Psoas muscle (tissue), 8 donors: ENCODE results near the gene ARHGAP45. TPM values are rescaled to one million over a fixed set of nuclear protein-coding genes. Genes with fewer than 3 reads are reported as not detected.

Experiments used
- ATAC-seq, 4 donors: fragments of 200-7000 bp; cut with Tn5 transposase; one replicate each; pipeline ENCODE4 v1.9.1; 2020; ENCODE audit warnings: moderate library complexity in 3 of 4, mild to moderate bottlenecking in 2 of 4
- DNase-seq, 2 donors: peaks; one replicate each; pipeline ENCODE4 v3.0.0-alpha.2; 2020
- H3K27ac ChIP-seq: fragments of 200-600 bp; one replicate; pipeline ENCODE4 v1.8.0; 2022
- H3K27me3 ChIP-seq, 3 donors: fragments of 200-600 bp in 1 of 3; one replicate each; pipeline versions ENCODE4 v1.6.1 to v1.8.0; 2013 to 2022; ENCODE audit warnings: low read length in 2 of 3, mild to moderate bottlenecking in 2 of 3, moderate library complexity in 1 of 3; ENCODE audit not compliant: insufficient read depth in 3 of 3
- H3K36me3 ChIP-seq, 2 donors: fragments of 200-600 bp in 1 of 2; one replicate each; pipeline versions ENCODE4 v1.6.1 to v1.8.0; 2013 to 2022; ENCODE audit warnings: low read depth in 1 of 2, mild to moderate bottlenecking in 1 of 2, moderate library complexity in 1 of 2; ENCODE audit not compliant: insufficient read depth in 1 of 2
- H3K4me1 ChIP-seq: fragments of 200-600 bp; one replicate; pipeline ENCODE4 v1.8.0; 2022
- H3K4me3 ChIP-seq: fragments of 200-600 bp; one replicate; pipeline ENCODE4 v1.8.0; 2022; ENCODE audit warnings: mild to moderate bottlenecking
- H3K9me3 ChIP-seq: fragments of 200-600 bp; one replicate; pipeline ENCODE4 v1.8.0; 2022
- WGBS, 3 donors: extraction: QIAGEN DNeasy Blood & Tissue Kit; methylation state at CpG; one replicate each; pipeline versions ENCODE4 v1.1.6 to v1.1.7; 2013; 5-methylcytosine and 5-hydroxymethylcytosine counted together
- intact Hi-C, 2 donors: fragments of 100-400 bp; cut with DNase I; formaldehyde crosslinking; loops; one replicate each; pipeline versions ENCODE4 v1.11.0 to v1.14.2; 2022
- polyA plus RNA-seq, 3 donors: library from polyadenylated mRNA; stranded (reverse); fragments of 200-250 nt; gene quantifications; one replicate each; pipeline ENCODE4 v1.2.3, GENCODE V29; 2013
- total RNA-seq, 4 donors: library from RNA; stranded (reverse); fragmentation: NEBNext Ultra II Directional in 2 of 4; extraction: Animal tissue kit (Norgen Biotek cat#: 25700) in 2 of 4; gene quantifications; one replicate each; pipeline versions ENCODE4 v1.2.1 to v1.2.4, GENCODE V29; 2021 to 2023
- TF ChIP-seq, protein P1 (sequence below): fragments of 200-600 bp; IDR thresholded peaks from one replicate; pipeline ENCODE4 v1.8.0; 2022; ENCODE audit warnings: antibody characterized with exemption
- donor health status: healthy with polysubstance abuse.
- donor health status: DM: no; HTN: no; CAD: no; lungs with moderate emphysema.
- donor health status: Bipolar disorder and iron deficiency.
- donor health status: healthy.
- donor health status: DM: yes; HTN: yes; CAD: no.
- donor health status: DM: no; HTN: no; CAD: no.
- donor health status: DM: no; HTN: no; CAD: no.
- donor health status: DM: yes; HTN: yes; CAD: no.

Gene ARHGAP45
- total and polyA plus RNA-seq, 7 donors: 1.2 to 4.0 (median 2.0) TPM

DNA sequence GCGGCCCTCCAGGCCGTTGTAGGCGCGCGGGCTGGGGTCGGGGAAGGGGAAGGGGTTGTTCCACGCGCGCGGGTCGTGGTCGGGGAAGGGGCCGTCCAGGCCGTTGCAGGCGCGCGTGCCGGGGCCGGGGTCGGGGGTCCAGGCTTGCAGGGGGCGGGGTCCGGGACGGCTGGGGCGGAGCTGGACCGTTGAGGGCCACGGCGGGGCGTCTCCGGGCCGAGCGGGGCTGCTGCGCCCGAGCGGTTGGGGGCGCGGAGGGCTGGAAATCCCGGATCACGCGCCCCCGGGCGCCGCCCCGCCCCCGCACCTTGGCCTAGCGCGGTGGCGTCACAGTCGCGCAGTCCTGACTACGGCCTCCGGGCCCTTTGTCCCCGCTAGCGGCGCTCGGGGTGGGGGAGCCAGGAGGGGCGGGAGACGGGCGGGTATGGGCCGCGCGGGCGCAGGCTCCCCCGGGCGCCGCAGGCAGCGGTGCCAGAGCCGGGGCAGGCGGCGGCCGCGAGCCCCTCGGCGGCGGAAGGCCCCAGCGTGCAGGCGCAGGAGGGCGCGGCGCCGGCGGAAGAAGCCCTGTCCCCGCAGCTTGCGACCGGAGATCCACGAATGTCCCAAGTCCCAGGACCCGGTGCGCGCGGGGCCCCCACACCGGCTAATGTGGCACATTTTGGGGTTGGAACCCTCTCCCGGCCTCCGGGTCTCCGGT, 37.5 kb downstream of the ARHGAP45 start:
- peak overlapping the region; percentile 88 for H3K4me3 ChIP-seq

DNA sequence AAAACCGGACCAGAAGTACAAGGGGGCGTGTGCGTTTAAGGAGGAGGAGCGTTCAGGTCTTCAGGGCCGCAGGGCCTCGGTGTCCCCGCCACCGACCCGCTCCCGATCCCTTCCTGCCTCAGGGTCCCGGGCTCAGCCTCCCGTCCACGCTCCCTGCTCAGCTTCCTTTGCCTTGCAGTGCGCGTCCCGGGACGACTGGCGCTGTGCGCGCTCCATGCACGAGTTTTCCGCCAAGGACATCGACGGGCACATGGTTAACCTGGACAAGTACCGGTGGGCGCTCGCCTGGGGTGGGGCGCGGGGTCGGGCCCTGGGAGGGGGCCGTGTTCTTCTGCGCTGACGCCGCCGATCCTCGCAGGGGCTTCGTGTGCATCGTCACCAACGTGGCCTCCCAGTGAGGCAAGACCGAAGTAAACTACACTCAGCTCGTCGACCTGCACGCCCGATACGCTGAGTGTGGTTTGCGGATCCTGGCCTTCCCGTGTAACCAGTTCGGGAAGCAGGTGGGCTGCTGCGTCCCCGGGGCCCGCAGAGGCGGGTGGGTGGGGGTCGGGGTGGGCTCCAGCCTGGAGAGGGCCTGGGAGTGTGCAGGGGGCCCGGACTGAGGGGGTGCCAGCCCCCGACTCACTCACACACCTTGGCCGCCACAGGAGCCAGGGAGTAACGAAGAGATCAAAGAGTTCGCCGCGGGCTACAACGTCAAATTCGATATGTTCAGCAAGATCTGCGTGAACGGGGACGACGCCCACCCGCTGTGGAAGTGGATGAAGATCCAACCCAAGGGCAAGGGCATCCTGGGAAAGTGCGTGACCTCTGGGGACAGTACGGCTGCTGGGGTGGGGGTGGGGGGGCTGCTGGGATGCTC, 38.3 kb downstream of the ARHGAP45 start:
- Histone ChIP-seq H3K9me3 (no peaks in the 10 kb centered on the region), H3K27ac (peak overlapping the region; percentile 97), H3K36me3 (peaks cover 12 to 41% of the 10 kb centered on the region in 2 donors), H3K4me3 (peak overlapping the region; percentile 88), H3K27me3 (no peaks in the 10 kb centered on the region), H3K4me1 (peaks cover 28% of the 10 kb centered on the region)
- ATAC-seq (no peak), DNase-seq (no peak)
- WGBS, 3 donors: 24 to 33% (median 27%) methylated on average over 54 to 69 of the region's 69 CpGs
- TF ChIP-seq, protein P1, sequence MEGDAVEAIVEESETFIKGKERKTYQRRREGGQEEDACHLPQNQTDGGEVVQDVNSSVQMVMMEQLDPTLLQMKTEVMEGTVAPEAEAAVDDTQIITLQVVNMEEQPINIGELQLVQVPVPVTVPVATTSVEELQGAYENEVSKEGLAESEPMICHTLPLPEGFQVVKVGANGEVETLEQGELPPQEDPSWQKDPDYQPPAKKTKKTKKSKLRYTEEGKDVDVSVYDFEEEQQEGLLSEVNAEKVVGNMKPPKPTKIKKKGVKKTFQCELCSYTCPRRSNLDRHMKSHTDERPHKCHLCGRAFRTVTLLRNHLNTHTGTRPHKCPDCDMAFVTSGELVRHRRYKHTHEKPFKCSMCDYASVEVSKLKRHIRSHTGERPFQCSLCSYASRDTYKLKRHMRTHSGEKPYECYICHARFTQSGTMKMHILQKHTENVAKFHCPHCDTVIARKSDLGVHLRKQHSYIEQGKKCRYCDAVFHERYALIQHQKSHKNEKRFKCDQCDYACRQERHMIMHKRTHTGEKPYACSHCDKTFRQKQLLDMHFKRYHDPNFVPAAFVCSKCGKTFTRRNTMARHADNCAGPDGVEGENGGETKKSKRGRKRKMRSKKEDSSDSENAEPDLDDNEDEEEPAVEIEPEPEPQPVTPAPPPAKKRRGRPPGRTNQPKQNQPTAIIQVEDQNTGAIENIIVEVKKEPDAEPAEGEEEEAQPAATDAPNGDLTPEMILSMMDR: no peak
- intact Hi-C loops: no loop called here

More for the DNA sequence above, 37.5 kb downstream of the ARHGAP45 start:
- intact Hi-C loops: no loop called here
- 0 to 1% (median 0%) methylated on average over 34 to 93 of the region's 93 CpGs for WGBS, 3 donors
- H3K27ac ChIP-seq: peak overlapping the region; percentile 97
- TF ChIP-seq, protein P1: no peak
- DNase-seq: peak; percentile 83 to 91
- no peaks in the 10 kb centered on the region for H3K9me3 ChIP-seq
- peaks cover 12 to 34% of the 10 kb centered on the region in 2 donors for H3K36me3 ChIP-seq
- ATAC-seq: peak; percentile 34 to 55 (median 47)
- H3K27me3 ChIP-seq: no peaks in the 10 kb centered on the region
- H3K4me1 ChIP-seq: peaks cover 28% of the 10 kb centered on the region

- H3K4me3 ChIP-seq: peak overlapping the region; percentile 88
- peaks cover 12 to 47% of the 10 kb centered on the region in 2 donors for H3K36me3 ChIP-seq
- no peaks in the 10 kb centered on the region for H3K27me3 ChIP-seq
- H3K9me3 ChIP-seq: no peaks in the 10 kb centered on the region
- WGBS, 3 donors: 90 to 93% (median 92%) methylated on average over 30 to 32 of the region's 32 CpGs
- ATAC-seq: no peak
- peaks cover 28% of the 10 kb centered on the region for H3K4me1 ChIP-seq
- DNase-seq: no peak
- intact Hi-C loops: no loop called here
- H3K27ac ChIP-seq: no peak overlapping the region
- TF ChIP-seq, protein P1: no peak
Measured at GRCh38 chr19:1105873-1106840, 39.2 kb downstream of the ARHGAP45 start.

DNA sequence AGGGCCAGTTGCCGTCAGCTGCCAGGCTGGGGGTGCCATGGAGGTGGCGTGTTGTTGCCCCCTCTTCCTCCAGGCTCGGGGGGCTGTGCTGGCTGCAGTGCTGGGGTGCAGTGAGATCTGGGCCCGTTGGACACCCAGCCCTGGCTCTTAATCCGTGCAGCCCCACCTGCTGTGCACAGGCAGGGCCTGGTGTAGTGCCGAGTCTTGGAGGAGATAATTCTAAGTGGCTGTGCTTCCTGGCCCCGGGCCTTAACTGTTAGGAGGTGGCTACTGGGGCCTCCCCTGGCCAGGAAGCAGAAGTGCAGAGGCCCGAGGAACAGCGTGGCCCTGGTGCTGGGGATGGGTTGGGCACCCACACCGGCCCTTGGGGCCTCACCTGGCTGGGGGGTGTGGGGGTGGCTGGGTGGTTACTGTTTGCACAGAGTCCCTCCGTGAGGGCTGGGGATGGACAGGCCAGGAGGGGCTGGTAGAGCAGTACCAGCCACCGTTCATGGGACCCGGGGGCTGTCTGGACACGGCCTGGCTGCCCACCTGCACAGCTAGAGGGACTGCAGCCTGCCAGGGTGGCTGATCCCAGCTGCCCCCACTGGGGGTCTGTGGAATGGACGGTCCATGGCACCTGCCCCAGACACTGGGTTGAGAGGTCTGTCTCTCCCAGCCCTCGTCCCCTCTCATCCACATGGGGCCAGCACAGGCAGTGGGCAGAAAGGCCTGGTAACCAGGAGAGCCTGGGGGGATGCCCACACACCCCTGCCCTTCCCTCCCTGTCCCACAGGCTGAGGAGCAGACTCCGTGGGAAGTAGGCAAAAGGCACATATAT, 40.1 kb downstream of the ARHGAP45 start:
- Histone ChIP-seq H3K4me1 (peaks cover 20% of the 10 kb centered on the region), H3K27me3 (no peaks in the 10 kb centered on the region), H3K36me3 (peaks cover 12 to 51% of the 10 kb centered on the region in 2 donors), H3K9me3 (no peaks in the 10 kb centered on the region), H3K27ac (no peak overlapping the region), H3K4me3 (peak overlapping the region; percentile 7)
- 67 to 72% (median 68%) methylated on average over 15 to 17 of the region's 17 CpGs for WGBS, 3 donors
- DNase-seq: no peak
- intact Hi-C loops: no loop called here
- no peak for ATAC-seq
- TF ChIP-seq, protein P1: no peak
